NK-92 (cell line): ENCODE data around the gene DDX10.
"Not testable (repeated sequence)": the region's sequence is repeated elsewhere in the genome, so short reads cannot be mapped to it uniquely, and the experiment has no call there.

Experiments
- DNase-seq: peaks from one replicate; lab custom pipeline; 2025; ENCODE audit not compliant: unreplicated experiment; lab: John Stamatoyannopoulos, UW

The DDX10 gene

DNA sequence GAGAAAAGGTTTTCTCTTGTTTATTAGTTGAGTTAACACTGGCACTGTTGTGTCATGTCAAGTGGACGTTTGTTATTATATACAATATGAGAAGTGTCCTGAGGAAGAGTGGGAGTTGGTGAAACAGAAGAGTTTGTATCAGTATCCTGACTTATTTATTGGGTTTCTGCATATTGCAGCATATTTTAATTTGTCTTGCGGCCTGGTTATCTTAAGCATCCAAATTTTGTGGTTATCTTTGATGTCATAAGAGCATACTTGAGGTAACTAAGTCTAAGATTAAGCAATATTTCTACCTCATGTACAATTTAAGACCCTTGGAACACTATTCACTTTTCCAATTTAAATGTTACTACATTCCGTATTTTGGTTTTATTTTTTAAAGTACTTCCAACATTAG lies 103.5 kb downstream of the DDX10 start:
- no peak for DNase-seq

DNA sequence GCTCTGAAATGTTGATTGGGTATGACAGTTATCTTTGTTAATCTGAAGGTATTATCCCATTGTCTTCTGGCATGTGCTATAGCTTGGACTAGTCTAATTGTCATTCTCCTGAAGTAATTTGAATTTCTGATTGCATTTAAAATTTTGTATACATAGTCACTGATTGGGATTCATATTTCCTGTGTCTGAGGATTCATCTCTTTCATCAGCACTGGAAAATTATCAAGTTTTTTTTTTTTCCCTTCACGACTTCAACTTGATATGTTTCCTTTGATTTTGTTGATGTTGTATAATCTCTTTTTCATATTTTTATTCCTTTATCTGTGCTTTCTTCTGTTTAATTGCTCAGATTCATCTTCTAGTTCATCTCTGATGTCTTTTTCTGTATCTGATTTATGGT lies 104.1 kb downstream of the DDX10 start:
- no peak for DNase-seq

DNA sequence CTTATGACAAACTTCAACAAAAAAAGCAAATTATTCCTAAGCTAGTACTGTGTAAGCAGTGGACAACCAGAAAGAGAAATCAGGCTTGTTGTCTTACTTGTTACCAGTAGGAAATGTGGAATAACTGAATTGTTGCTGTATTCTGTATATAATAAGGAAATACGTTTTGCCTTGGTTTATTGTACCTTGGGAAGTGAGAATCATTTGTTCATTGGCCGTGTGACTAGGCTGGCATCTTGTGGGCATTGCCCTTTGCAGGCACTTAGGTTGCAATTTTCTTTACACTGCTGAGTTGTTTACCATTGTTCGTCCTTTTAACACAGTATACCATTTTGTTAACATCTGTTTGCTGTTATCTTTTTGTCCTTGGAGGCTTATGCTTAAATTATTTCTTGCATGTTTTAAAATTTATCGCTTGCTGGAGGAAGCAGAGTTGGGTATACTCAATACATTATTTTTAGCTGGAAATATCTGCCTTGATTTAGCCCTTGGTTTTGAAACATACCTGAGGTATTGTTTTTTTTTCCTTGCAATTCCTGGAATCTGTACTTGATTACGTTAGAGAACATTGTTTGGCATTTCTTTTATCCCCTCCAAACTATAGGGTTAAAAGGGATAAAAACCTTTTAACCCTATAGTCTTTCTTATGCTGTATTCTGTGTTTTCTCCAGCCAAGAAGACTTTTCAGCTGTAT lies 109.3 kb downstream of the DDX10 start:
- DNase-seq, result no peak

DNA sequence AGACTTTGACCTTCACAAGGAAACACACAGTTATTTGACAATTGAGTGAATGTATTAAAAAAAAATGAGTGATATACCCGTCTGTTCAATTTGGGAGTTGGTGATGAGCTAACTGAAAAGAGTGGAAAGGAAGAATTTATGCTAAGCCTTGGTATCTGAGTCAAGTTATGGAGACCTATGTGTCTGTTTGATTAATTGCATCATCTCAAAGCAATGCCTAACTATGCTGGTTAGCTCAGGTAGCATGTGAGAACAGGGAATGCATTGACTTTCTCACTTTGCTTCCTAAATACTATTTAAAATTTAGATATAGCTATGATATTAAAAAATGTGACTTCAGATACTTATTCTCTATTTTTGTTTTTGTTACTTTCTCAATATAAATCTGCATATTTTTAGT lies 110.5 kb downstream of the DDX10 start:
- no peak for DNase-seq

DNA sequence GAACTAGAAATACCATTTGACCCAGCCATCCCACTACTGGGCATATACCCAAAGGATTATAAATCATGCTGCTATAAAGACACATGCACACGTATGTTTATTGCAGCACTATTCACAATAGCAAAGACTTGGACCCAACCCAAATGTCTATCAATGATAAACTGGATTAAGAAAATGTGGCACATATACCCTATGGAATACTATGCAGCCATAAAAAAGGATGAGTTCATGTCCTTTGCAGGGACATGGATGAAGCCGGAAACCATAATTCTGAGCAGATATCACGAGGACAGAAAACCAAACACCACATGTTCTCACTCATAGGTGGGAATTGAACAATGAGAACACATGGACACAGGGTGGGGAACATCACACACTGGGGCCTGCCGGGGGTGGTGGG lies 114.3 kb downstream of the DDX10 start:
- not testable (repeated sequence) for DNase-seq

DNA sequence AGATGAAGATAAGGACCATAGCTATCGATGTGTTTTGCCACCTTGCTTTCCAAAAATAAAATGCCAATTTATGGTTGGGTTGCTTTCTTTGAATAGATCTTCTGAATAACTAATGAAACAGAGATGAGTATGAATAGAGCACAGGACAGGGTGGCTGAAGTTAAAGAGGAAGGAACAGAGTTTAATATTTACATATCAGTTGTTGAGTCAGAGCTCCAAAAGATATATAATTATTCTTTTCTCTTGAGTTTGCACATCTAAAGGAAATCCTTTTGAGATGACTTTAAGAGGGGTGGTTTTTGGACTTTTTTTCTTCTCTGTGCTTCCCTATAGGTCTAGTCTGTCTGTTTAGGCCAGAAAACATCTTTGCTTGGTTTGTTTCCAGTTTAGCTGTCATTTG lies 115.2 kb downstream of the DDX10 start:
- no peak for DNase-seq

DNA sequence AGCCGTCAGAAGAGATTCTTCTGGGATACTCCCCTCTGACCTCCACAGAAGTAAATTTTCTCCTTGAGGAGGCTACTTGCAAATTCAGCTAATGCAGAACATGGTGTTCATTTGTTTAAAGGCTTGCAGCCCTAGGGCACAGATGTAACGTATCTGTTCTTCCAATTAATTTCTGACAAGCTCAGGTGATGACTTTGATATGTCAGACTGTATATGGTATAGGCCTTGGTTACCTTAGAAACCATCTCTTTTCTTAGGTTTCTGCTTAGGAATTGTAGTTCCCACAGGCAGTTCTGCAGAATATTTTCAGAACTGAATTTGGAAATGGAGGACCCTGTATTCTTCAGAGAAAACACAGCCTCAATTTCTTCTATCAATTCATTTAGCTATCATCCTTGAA lies 117.1 kb downstream of the DDX10 start:
- DNase-seq, result no peak

DNA sequence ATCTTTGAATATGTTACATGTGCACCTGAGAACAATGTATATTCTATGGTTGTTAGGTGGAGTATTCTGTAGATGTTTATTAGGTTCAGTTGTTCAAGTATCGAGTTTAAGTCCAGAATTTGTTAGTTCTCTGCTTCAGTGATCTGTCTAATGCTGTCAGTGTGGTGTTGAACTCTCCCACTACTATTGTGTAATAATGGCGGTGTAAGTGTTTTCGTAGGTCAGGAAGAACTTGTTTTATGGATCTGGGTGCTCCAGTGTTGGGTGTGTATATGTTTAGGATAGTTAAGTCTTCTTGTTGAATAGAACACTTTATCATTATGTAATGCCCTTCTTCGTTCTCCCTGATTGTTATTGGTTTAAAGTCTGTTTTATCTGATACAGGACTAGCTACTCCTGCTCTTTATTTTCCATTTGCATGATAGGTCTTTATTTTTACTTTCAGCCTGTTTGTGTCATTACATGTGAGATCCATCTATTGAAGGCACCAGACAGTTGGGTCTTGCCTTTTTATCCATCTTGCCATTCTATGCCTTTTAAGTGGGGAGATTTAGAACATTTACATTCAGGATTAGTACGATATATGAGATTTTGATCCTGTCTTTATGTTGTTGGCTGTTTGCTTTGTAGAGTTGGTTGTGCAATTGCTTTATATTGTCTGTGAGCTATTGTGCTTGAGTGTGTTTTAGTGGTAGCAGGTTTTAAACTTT lies 121.6 kb downstream of the DDX10 start:
- no peak for DNase-seq

DNA sequence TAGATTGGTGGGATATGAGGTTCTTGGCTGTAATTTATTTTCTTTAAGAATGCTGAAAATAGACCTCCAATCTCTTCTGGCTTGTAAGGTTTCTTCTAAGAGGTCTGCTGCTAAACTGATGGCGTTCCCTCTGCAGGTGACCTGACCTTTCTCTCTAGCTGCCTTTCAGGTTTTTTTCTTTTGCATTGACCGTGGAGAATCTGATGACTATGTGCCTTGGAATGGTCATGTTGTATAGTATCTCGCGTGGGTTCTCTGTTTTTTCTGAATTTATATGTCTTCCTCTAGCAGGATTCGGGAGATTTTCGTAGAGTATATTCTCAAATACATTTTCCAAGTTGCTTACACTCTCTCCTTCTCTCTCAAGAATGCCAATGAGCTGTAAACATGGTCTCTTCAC lies 122.2 kb downstream of the DDX10 start:
- no peak for DNase-seq

DNA sequence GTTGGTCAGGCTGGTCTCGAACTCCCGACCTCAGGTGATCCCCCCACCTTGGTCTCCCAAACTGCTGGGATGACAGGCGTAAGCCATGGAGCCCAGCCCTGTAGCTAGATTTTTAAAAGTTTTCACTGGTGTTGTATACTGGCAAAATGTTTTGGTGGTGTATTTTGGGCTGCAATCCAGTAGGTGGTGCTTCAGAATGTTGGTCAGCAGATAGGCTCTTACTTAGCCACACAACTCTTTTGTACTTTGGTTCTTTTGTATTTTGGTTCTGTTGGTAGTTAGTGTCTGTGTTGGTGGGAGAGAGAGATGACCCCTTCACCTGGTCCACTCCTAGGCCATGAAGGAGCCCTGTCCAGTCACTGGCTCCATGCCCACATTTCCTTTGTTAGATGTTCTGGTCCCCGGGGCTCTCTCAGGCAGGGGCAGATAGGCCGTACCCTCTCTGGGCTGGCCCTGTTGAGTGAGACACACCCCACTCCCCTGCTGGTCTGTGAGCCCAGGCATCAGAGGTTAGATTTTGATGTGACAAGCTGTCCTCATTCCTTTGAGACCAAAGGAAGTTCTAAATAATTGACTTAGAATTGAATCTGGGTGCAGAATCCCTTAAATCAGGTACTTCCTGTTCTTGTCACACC lies 123.8 kb downstream of the DDX10 start:
- no peak for DNase-seq

DNA sequence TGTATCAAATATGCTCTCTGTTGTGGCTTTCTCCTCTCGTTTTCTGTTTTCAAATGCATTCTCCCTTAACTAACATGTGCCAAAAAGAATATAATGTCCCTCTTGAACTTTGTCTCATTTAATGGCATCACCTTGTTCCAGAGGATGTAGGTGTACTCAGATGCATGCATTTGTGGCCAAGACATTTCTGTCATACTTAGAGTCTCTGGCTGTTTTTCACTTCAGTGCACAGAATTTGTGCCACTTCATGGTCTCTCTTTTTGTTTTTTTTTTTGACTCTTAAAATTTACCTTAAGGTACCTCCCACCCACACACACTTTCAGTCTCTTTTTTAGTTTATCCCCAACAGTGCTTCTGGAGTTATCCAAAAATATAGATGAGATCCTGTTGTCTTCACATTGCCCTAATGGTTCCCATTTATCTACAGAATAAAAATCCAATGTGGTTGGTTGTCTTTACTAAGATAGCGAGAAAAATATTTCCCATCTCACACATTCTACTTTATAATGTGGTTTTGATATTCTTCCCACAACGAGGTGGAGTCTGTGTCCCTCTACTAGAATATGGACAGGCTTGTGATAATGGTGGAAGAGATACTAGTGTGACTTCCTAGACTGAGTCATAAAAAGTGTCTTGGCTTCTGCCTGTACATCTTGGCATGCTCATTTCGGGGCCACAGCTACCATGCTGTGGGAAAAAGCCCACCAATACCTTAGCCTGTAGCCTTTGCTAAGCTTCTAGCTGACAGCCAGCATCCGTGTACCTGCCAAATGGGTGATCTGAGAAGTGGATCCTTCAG lies 125.8 kb downstream of the DDX10 start:
- no peak for DNase-seq

DNA sequence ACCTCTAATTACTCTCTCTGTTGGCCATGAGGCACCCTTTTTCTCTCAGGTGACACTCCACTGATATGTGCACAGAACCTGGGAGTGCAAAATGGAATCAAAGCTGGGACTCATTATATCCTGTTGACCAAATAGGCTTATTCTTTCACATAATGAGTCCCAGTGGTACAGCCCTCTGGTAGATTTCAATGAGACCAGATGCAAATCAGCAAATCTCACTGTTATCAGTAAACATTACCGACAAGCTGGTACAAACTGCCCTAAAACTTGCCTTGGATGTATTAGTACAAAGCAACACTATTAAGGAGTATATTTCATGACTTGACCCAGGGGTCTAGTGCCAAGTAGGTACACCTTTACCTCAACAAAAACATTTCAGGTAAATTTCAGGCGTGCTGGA lies 128.3 kb downstream of the DDX10 start:
- DNase-seq, result no peak

DNA sequence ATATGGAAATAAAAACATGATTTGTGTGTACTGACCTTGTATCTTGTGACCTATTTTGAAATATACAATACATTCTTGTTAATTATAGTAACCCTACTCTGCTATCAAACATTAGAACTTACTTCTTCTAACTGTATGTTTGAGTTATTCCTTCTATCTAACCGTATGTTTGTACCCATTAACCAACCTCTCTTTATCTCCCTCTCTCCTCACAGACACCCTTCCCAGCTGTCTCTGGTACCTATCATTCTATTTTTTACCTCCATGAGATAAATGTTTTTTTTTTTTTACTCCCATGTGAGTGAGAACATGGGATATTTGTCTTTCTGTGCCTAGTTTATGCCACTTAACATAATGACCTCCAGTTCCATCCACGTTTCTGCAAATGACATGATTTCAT lies 128.7 kb downstream of the DDX10 start:
- no peak for DNase-seq

DNA sequence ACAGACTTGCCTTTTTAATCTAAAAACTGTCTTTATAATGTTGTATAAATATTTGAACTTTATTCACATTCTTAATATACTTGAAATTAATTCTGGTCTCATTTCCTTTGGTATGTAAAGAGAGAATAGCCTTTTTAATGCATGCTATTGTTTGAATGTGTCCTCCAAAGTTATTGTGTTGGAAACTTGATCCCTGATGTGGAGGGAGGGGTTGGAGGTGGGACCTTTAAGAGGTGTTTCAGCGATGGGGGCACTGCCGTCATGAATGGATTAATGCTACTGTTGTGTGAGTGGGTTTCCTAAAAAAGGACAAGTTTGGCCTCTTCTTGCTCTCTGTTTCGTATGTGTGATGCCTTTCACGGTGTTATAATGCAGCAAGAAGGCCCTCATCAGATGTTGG lies 131.7 kb downstream of the DDX10 start:
- no peak for DNase-seq

DNA sequence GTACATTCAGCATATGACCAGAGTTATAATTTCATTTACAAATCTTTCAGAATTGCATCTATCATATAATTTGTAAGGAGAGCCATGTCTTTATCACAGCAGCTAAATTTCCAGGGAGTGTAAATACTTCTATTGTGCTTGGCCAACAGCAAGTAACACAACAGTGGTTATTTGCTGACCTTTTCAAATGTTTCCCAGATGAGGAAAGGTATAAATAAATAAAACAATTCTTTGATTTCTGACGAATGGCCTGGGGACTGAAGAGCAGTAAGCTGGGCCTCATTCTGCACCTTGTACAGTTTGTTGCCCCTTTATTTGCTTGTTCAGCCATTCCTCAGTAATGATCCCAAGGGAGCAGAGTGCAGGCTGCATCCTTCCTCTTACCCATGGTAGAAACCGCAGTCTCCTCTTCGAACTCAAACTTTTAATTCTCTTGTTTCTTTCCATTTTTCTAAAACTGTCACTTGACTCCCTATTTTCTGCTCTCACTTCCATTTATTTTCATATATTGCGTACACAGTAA lies 132.8 kb downstream of the DDX10 start:
- DNase-seq, result no peak

DNA sequence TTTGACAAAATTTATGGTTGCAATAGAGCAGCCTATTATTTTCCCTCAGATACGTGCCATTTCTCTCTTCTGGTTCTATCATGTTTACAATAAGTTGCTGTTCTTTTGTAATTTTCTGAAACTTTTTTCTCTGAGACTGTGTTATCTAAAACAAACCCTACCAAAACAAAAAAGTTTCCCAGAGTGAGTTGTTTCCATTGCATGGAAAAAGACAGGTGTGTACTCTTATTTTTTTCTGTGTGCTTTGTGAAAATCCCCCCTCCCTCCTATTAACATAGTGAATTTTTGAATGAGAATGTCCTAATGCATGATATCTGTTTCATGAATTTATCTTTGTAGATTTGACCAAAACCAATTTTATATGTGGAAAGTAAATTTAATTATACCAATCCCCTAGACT lies 137.6 kb downstream of the DDX10 start:
- DNase-seq, result no peak

DNA sequence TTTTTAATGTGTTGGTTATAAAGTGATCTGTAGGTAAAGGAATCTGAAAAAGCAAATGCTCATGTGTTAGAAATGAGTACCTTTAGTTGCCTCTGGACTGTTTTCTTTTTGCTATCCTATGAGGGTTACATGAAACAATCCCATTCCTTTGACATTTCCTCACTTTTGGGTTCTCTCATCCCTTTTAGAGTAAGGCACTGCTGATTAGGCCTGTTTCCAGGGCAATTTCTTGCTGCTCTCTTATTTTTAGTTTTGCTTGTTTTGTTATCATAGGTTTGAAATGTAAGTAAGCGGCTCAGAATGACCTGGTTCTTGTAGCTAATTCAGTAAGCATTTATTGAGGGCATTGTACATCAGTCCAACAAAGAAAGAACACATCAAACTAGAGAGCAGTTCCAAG lies 138.9 kb downstream of the DDX10 start:
- DNase-seq, result no peak

DNA sequence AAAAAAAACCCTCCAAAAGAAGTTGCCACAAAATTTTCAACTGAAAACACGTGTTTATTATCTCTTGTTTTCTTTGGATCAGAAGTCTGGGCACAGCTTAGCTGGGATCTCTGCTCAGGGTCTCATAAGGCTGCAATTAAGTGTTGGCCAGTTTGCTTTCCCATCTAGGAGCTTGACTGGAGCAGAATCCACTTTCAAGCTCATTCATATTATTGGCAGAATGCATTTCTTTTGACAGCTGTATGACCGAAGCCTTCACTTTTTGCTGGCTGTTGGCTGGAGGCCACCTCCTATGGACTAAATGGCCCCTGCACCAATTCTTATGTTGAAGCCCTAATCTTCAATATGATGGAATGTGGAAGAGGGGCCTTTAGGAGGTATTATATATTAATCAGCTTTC lies 139.6 kb downstream of the DDX10 start:
- DNase-seq, result no peak

DNA sequence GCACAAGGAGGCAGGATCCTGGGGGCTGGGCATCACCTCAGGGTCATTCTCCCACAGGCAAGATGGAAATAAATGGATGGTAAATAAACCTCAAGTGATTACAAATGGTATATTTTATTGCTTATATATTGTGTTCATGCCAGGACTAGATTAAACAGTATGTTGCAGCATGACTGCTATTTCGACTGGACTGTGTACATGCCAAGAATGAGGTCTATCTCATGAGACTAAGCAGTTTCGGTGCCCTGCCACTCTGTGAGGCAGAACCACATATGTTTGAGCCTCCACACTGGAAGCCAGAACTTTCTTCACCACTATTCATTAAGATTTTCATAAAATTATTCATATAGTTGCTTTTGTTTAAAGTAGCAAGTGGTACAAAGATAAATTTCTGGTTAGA lies 140.2 kb downstream of the DDX10 start:
- DNase-seq, result no peak

DNA sequence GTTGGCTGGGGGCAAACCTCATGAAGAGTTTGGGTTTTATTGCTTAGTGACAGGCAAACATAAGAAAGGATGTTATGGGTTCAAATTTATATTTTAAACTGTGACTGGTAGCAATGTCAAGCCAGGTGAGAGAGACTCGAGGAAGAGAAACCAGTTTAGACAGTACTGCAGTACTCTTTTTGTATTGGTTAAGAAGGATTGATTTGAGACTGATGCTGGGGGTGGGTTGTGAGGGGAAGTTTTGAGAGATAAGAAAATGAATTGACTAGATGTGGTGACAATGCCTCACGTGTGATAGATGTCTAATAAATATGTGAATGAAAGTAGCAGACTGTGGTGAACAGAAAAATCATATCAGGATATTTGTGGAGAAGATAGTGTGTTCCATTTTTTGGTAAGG lies 142.4 kb downstream of the DDX10 start:
- DNase-seq, result no peak

DNA sequence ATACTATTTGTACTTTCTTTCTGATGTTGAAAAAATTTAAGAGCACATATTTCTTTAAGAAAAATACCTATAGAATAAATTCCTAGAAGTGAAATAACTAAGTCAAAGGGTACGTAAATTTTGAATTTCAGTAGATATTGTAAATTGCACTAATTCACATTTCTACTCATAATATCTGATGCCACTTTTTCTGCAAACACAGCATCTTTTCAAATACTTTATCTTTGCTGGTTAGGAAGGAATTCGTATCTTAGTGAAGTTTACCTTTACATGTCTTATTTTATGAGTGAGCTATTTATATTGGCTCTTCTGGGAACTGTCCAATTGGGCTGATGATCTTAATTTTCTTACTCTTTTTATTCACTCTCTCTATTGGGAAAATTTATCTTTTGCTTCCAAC lies 148.2 kb downstream of the DDX10 start:
- DNase-seq, result no peak
